Measurements from ENCODE around the gene KIAA1328. TPM values are rescaled to one million over a fixed set of nuclear protein-coding genes. Genes with fewer than 3 reads are reported as not detected.

The KIAA1328 gene
- total RNA-seq, 4 donors from 2014 or later: 11.3 to 26.1 (median 15.3) TPM

GRCh38 chr18:36839835-36840234 is 10.9 kb downstream of the KIAA1328 start:
- Histone ChIP-seq H3K4me3 (no peak overlapping the region), H3K27me3 (no peaks in the 10 kb centered on the region), H3K4me1 (peaks cover 0 to 5% (median 0%) of the 10 kb centered on the region in 3 donors), H3K9me3 (no peaks in the 10 kb centered on the region), H3K27ac (no peak overlapping the region), H3K36me3 (peaks cover 0 to 42% of the 10 kb centered on the region in 2 donors)
- ATAC-seq: no peak
- no peak for TF ChIP-seq POLR2A (IDR thresholded peaks at IDR 0.05)
- TF ChIP-seq CTCF (IDR thresholded peaks at IDR 0.05): no peak
- no peak for TF ChIP-seq EP300 (IDR thresholded peaks at IDR 0.05)
- no peak for TF ChIP-seq POLR2AphosphoS5 (IDR thresholded peaks at IDR 0.05)
- 80 to 94% methylated on average over 3 to 4 of the region's 4 CpGs for WGBS, 2 donors (ENCODE audit: low coverage in 1 of 2)

DNA sequence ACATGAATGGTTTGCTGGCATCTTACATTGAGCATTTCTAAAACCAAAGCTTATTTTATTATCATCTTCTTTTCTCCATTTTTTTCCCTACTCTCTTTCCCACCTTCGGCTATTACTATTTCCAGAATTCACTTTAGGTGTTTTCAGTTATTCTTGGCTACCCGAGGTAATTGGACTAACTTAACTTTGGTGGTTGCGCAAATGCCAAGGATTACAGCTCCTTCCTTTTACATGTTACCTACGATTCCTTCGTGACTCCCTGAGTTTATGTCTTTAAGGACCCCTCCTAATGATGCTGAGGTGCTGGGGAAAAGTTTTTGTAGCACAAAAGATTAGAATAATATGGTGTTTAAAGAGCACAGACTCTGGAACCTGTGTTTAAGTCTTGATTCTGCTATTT is 14.3 kb downstream of the KIAA1328 start:
- TF ChIP-seq EP300 (IDR thresholded peaks at IDR 0.05): no peak
- TF ChIP-seq POLR2AphosphoS5 (IDR thresholded peaks at IDR 0.05): no peak
- no peak for TF ChIP-seq POLR2A (IDR thresholded peaks at IDR 0.05)
- no peak for TF ChIP-seq CTCF (IDR thresholded peaks at IDR 0.05)
- Histone ChIP-seq H3K4me3 (no peak overlapping the region), H3K36me3 (peaks cover 0 to 28% of the 10 kb centered on the region in 2 donors), H3K27ac (no peak overlapping the region), H3K27me3 (no peaks in the 10 kb centered on the region), H3K4me1 (peaks cover 0 to 5% (median 0%) of the 10 kb centered on the region in 3 donors), H3K9me3 (no peaks in the 10 kb centered on the region)
- ATAC-seq: no peak
- 88 to 98% methylated on average over 5 of the region's 5 CpGs for WGBS, 2 donors (ENCODE audit: low coverage in 1 of 2)

DNA sequence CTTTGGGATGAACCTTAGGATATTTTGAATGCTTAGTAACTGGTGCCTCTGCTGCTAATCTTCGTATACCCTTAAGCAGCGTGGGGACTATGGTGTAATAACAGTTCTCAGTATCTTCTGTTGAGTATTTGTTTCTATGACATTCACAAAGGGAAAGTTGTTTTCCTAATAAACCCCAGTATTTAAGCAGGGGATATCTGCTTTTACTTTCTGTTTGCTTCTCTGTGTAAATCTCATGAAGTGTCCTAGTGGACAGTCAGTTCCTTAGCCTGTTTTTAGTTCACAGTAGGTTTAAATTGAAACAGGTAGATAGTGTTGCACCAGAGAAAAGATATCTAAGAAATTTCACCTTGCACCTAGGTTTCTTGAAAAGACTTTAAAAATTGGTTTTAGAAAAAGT is 14.9 kb downstream of the KIAA1328 start:
- Histone ChIP-seq H3K9me3 (no peaks in the 10 kb centered on the region), H3K27ac (no peak overlapping the region), H3K4me3 (no peak overlapping the region), H3K4me1 (peaks cover 0 to 5% (median 0%) of the 10 kb centered on the region in 3 donors), H3K36me3 (peaks cover 0 to 22% of the 10 kb centered on the region in 2 donors), H3K27me3 (no peaks in the 10 kb centered on the region)
- ATAC-seq: no peak
- 85 to 89% methylated on average over 2 of the region's 2 CpGs for WGBS, 2 donors (ENCODE audit: low coverage in 1 of 2)
- TF ChIP-seq POLR2AphosphoS5 (IDR thresholded peaks at IDR 0.05) (no peak), EP300 (IDR thresholded peaks at IDR 0.05) (no peak), CTCF (IDR thresholded peaks at IDR 0.05) (no peak), POLR2A (IDR thresholded peaks at IDR 0.05) (no peak)

GRCh38 chr18:36848609-36849008 is 19.7 kb downstream of the KIAA1328 start:
- Histone ChIP-seq H3K27me3 (no peaks in the 10 kb centered on the region), H3K4me1 (no peaks in the 10 kb centered on the region), H3K9me3 (peaks cover 0 to 7% (median 0%) of the 10 kb centered on the region in 3 donors), H3K36me3 (peaks cover 0 to 9% of the 10 kb centered on the region in 2 donors), H3K4me3 (no peak overlapping the region), H3K27ac (no peak overlapping the region)
- no peak for ATAC-seq
- no peak for TF ChIP-seq POLR2AphosphoS5 (IDR thresholded peaks at IDR 0.05)
- TF ChIP-seq EP300 (IDR thresholded peaks at IDR 0.05): no peak
- TF ChIP-seq CTCF (IDR thresholded peaks at IDR 0.05): no peak
- no peak for TF ChIP-seq POLR2A (IDR thresholded peaks at IDR 0.05)
- 83 to 100% methylated on average over 2 of the region's 2 CpGs for WGBS, 2 donors (ENCODE audit: low coverage in 1 of 2)

DNA sequence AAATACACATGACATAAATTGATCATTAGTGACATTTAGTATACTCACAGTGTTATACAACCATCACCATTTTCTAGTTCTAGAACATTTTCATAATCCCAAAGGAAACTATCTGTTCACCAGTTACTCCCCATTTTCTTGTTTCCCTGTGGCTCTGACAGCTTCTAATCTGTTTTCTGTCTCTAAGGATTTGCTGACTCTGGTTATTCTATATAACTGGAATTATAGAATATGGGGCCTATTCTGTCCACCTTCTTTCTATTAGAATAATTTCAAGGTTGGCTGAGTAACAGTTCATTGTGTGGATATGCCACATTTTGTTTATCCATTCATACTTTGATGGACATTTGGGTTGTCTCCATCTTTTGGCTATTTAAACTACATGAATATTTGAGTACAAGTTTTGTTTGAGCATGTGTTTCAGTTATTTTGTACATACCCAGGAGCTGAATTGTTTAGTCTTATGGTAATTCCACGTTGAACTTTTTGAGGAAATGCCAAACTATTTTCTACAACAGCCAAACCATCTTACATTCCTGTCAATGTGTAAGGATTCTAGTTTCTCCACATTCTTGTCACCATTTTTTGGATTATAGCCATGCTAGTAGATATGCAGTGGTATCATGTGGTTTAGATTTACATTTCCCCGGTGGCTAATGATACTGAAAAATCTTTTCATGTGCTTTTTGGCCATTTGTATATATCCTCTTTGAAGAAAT is 20.5 kb downstream of the KIAA1328 start:
- Histone ChIP-seq H3K4me3 (no peak overlapping the region), H3K27me3 (no peaks in the 10 kb centered on the region), H3K36me3 (peaks cover 0 to 9% of the 10 kb centered on the region in 2 donors), H3K9me3 (peaks cover 0 to 7% (median 0%) of the 10 kb centered on the region in 3 donors), H3K4me1 (no peaks in the 10 kb centered on the region), H3K27ac (no peak overlapping the region)
- TF ChIP-seq POLR2A (IDR thresholded peaks at IDR 0.05) (no peak), EP300 (IDR thresholded peaks at IDR 0.05) (no peak), CTCF (IDR thresholded peaks at IDR 0.05) (no peak), POLR2AphosphoS5 (IDR thresholded peaks at IDR 0.05) (no peak)
- ATAC-seq: no peak
- 29 to 32% methylated on average over 2 of the region's 2 CpGs for WGBS, 2 donors (ENCODE audit: low coverage in 1 of 2)
